HEK293 (cell line): Measurements from ENCODE around the gene BAZ1A.

ENCODE experiments used
- CTCF ChIA-PET: fragments of 350-600 bp; formaldehyde crosslinking; extraction: SDS; loops from one replicate; lab custom pipeline; 2021; ENCODE audit warnings: antibody characterized with exemption; lab: Yijun Ruan, JAX
- POLR2A ChIA-PET: fragments of 300-600 bp; formaldehyde crosslinking; extraction: SDS; loops from one replicate; lab custom pipeline; 2020; ENCODE audit warnings: antibody characterized with exemption, inconsistent platforms; lab: Yijun Ruan, JAX
- H3K27ac ChIP-seq: fragments of 200-500 bp; sonication (Bioruptor generic); 2 replicates; pipeline ENCODE4 v1.5.1; 2014; ENCODE audit warnings: low read depth, low read length, control low read depth, inconsistent platforms; ENCODE audit errors: extremely low read depth
- H3K36me3 ChIP-seq, 2 experiments: fragments of 200-500 bp in 1 of 2; sonication (Bioruptor generic) in 1 of 2; 1 replicate in 1 of 2; 2 replicates in 1 of 2; pipeline ENCODE4 v1.5.1; 2014 to 2017; ENCODE audit warnings: inconsistent platforms in 2 of 2, low read length in 2 of 2; ENCODE audit not compliant: control insufficient read depth in 2 of 2, insufficient read depth in 1 of 2
- H3K4me1 ChIP-seq: fragments of 200-500 bp; sonication (Bioruptor generic); 2 replicates; pipeline ENCODE4 v1.5.1; 2014; ENCODE audit warnings: mild to moderate bottlenecking, low read length, inconsistent platforms; ENCODE audit not compliant: control insufficient read depth, insufficient read depth
- H3K4me3 ChIP-seq: 2 replicates; pipeline ENCODE4 v1.5.1; 2011; ENCODE audit warnings: low read depth, mild to moderate bottlenecking, control low read depth, low read length, moderate library complexity
- H3K9me3 ChIP-seq: fragments of 200-500 bp; sonication (Bioruptor generic); 2 replicates; pipeline ENCODE4 v1.5.1; 2014; ENCODE audit warnings: low read depth, low read length, inconsistent platforms; ENCODE audit not compliant: control insufficient read depth, insufficient read depth
- BCL11B ChIP-seq: fragments of 450-650 bp; formaldehyde crosslinking; IDR thresholded peaks from 2 replicates; pipeline ENCODE4 v1.5.1; 2016; ENCODE audit warnings: low read depth, missing biosample characterization, missing genetic modification characterization
- KLF10 ChIP-seq: fragments of 450-650 bp; IDR thresholded peaks from 2 replicates; pipeline ENCODE4 v1.5.1; 2018; ENCODE audit warnings: missing biosample characterization, mild to moderate bottlenecking, missing genetic modification characterization
- KLF9 ChIP-seq: fragments of 450-650 bp; formaldehyde crosslinking; IDR thresholded peaks from 2 replicates; pipeline ENCODE4 v1.5.1; 2016; ENCODE audit warnings: missing biosample characterization, missing genetic modification characterization, low read depth
- OVOL3 ChIP-seq: fragments of 450-650 bp; formaldehyde crosslinking; IDR thresholded peaks from 2 replicates; pipeline ENCODE4 v1.5.1; 2016; ENCODE audit warnings: missing biosample characterization, missing genetic modification characterization
- SP2 ChIP-seq: fragments of 450-650 bp; formaldehyde crosslinking; IDR thresholded peaks from 2 replicates; pipeline ENCODE4 v1.5.1; 2016; ENCODE audit warnings: missing biosample characterization, missing genetic modification characterization
- ZIC2 ChIP-seq: fragments of 450-650 bp; formaldehyde crosslinking; IDR thresholded peaks from 2 replicates; pipeline ENCODE4 v1.5.1; 2016; ENCODE audit warnings: missing biosample characterization, missing genetic modification characterization
- ZNF112 ChIP-seq: fragments of 450-650 bp; formaldehyde crosslinking; IDR thresholded peaks from 2 replicates; pipeline ENCODE4 v1.5.0; 2017; ENCODE audit warnings: missing biosample characterization, missing genetic modification characterization
- ZNF184 ChIP-seq: fragments of 450-650 bp; IDR thresholded peaks from 2 replicates; pipeline ENCODE4 v1.5.1; 2018; ENCODE audit warnings: missing biosample characterization, mild to moderate bottlenecking, missing genetic modification characterization
- ZNF354C ChIP-seq: fragments of 450-650 bp; formaldehyde crosslinking; IDR thresholded peaks from 2 replicates; pipeline ENCODE4 v1.5.1; 2016; ENCODE audit warnings: missing biosample characterization, missing genetic modification characterization, low read depth, borderline replicate concordance
- ZNF426 ChIP-seq: fragments of 450-650 bp; formaldehyde crosslinking; IDR thresholded peaks from 2 replicates; pipeline ENCODE4 v1.5.1; 2017; ENCODE audit warnings: missing biosample characterization, missing genetic modification characterization, mild to moderate bottlenecking, inconsistent platforms, moderate library complexity
- ZNF433 ChIP-seq: fragments of 450-650 bp; formaldehyde crosslinking; IDR thresholded peaks from 2 replicates; pipeline ENCODE4 v1.5.1; 2016; ENCODE audit warnings: missing biosample characterization, missing genetic modification characterization, low read depth
- ZNF548 ChIP-seq: fragments of 450-650 bp; formaldehyde crosslinking; IDR thresholded peaks from 2 replicates; pipeline ENCODE4 v1.5.1; 2016; ENCODE audit warnings: missing biosample characterization, missing genetic modification characterization
- ZNF654 ChIP-seq: fragments of 450-650 bp; formaldehyde crosslinking; IDR thresholded peaks from 2 replicates; pipeline ENCODE4 v1.5.1; 2016; ENCODE audit warnings: low read depth, missing biosample characterization, missing genetic modification characterization
- ZNF837 ChIP-seq: fragments of 450-650 bp; formaldehyde crosslinking; IDR thresholded peaks from 2 replicates; pipeline ENCODE4 v1.5.1; 2016; ENCODE audit warnings: missing biosample characterization, missing genetic modification characterization
- ZSCAN23 ChIP-seq: fragments of 450-650 bp; formaldehyde crosslinking; IDR thresholded peaks from 2 replicates; pipeline ENCODE4 v1.5.1; 2016; ENCODE audit warnings: missing biosample characterization, missing genetic modification characterization
- ZSCAN30 ChIP-seq: fragments of 450-650 bp; IDR thresholded peaks from 2 replicates; pipeline ENCODE4 v1.5.1; 2018; ENCODE audit warnings: missing biosample characterization, mild to moderate bottlenecking, missing genetic modification characterization, moderate library complexity
- TF ChIP-seq, protein P1 (sequence below): fragments of 450-650 bp; formaldehyde crosslinking; IDR thresholded peaks from 2 replicates; pipeline ENCODE4 v1.5.1; 2016; ENCODE audit warnings: missing biosample characterization, missing genetic modification characterization
- TF ChIP-seq, protein P2 (sequence below): fragments of 450-650 bp; formaldehyde crosslinking; IDR thresholded peaks from 2 replicates; pipeline ENCODE4 v1.5.1; 2016; ENCODE audit warnings: missing biosample characterization, missing genetic modification characterization
- TF ChIP-seq, protein P3 (sequence below): IDR thresholded peaks from 2 replicates; pipeline ENCODE4 v1.6.1; 2011; ENCODE audit warnings: mild to moderate bottlenecking, low read depth, low read length, borderline replicate concordance
- TF ChIP-seq, protein P4 (sequence below): fragments of 450-650 bp; formaldehyde crosslinking; IDR thresholded peaks from 2 replicates; pipeline ENCODE4 v1.5.0; 2017; ENCODE audit warnings: missing biosample characterization, missing genetic modification characterization, borderline replicate concordance

BAZ1A gene

DNA sequence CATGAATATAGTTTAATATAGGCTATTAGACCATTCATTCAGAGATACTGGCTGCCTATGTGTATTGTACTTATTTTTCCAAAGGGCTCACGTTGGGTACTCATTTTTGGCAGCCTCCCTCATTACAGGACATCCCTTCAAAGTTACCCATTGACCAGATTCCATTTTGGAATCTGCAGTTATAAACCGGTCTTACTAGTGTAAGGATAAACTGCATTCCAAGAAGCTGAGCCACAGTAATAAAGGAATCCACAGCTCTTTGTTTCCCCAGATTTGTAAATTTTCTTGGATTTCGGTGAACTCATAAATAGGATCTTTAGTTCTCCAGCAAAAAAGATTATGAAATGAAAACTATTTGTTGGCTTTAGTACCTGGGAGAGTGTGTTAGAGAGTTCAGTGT is 141.9 kb downstream of the BAZ1A start (continued):
- TF ChIP-seq, protein P1, sequence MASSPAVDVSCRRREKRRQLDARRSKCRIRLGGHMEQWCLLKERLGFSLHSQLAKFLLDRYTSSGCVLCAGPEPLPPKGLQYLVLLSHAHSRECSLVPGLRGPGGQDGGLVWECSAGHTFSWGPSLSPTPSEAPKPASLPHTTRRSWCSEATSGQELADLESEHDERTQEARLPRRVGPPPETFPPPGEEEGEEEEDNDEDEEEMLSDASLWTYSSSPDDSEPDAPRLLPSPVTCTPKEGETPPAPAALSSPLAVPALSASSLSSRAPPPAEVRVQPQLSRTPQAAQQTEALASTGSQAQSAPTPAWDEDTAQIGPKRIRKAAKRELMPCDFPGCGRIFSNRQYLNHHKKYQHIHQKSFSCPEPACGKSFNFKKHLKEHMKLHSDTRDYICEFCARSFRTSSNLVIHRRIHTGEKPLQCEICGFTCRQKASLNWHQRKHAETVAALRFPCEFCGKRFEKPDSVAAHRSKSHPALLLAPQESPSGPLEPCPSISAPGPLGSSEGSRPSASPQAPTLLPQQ (tag by site-specific recombination): no peak
- no peak for TF ChIP-seq KLF10 (tag by site-specific recombination)
- TF ChIP-seq ZSCAN30: no peak
- TF ChIP-seq ZNF837 (tag by site-specific recombination): no peak
- TF ChIP-seq ZNF654 (tag by site-specific recombination): no peak
- TF ChIP-seq, protein P2, sequence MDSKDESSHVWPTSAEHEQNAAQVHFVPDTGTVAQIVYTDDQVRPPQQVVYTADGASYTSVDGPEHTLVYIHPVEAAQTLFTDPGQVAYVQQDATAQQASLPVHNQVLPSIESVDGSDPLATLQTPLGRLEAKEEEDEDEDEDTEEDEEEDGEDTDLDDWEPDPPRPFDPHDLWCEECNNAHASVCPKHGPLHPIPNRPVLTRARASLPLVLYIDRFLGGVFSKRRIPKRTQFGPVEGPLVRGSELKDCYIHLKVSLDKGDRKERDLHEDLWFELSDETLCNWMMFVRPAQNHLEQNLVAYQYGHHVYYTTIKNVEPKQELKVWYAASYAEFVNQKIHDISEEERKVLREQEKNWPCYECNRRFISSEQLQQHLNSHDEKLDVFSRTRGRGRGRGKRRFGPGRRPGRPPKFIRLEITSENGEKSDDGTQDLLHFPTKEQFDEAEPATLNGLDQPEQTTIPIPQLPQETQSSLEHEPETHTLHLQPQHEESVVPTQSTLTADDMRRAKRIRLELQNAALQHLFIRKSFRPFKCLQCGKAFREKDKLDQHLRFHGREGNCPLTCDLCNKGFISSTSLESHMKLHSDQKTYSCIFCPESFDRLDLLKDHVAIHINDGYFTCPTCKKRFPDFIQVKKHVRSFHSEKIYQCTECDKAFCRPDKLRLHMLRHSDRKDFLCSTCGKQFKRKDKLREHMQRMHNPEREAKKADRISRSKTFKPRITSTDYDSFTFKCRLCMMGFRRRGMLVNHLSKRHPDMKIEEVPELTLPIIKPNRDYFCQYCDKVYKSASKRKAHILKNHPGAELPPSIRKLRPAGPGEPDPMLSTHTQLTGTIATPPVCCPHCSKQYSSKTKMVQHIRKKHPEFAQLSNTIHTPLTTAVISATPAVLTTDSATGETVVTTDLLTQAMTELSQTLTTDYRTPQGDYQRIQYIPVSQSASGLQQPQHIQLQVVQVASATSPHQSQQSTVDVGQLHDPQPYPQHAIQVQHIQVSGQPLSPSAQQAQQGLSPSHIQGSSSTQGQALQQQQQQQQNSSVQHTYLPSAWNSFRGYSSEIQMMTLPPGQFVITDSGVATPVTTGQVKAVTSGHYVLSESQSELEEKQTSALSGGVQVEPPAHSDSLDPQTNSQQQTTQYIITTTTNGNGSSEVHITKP (tag by site-specific recombination): no peak
- TF ChIP-seq ZNF433 (tag by site-specific recombination): no peak
- no peak for TF ChIP-seq SP2 (tag by site-specific recombination)
- TF ChIP-seq OVOL3 (tag by site-specific recombination): no peak
- TF ChIP-seq ZNF354C (tag by site-specific recombination): no peak

DNA sequence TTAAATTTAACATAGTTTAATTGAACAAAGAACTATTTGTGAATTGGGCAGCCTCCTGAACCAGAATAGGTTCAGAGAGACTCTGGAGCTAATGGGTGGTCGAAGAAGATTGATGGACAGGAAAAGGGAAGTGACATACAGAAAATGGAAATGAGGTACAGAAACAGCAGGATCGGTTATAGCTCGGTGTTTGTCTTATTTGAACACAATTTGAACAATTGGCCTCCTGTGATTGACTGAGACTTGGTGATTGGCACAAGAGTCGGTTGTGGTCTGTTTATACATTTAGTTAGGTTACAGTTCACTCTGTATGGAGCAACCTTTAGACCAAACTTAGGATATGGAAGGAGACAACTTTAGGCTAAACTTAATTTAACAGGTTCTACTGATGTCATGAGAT is 142.4 kb downstream of the BAZ1A start:
- CTCF ChIA-PET: interaction anchor here (1.2 to 1.4 kb wide), 2 partner anchors 10 to 166 kb away, joined by 3 to 6 read pairs; no protein-coding TSS in a partner anchor
- Histone ChIP-seq H3K4me1 (no peaks in the 10 kb centered on the region), H3K27ac (no peak overlapping the region), H3K36me3 (no peaks in the 10 kb centered on the region), H3K4me3 (no peak overlapping the region), H3K9me3 (no peaks in the 10 kb centered on the region)
- POLR2A ChIA-PET: no interaction called here
- TF ChIP-seq, protein P3, sequence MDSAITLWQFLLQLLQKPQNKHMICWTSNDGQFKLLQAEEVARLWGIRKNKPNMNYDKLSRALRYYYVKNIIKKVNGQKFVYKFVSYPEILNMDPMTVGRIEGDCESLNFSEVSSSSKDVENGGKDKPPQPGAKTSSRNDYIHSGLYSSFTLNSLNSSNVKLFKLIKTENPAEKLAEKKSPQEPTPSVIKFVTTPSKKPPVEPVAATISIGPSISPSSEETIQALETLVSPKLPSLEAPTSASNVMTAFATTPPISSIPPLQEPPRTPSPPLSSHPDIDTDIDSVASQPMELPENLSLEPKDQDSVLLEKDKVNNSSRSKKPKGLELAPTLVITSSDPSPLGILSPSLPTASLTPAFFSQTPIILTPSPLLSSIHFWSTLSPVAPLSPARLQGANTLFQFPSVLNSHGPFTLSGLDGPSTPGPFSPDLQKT: no peak
- no peak for TF ChIP-seq ZNF548 (tag by site-specific recombination)
- TF ChIP-seq ZSCAN23 (tag by site-specific recombination): no peak
- TF ChIP-seq ZIC2 (tag by site-specific recombination): no peak
- no peak for TF ChIP-seq ZNF112
- TF ChIP-seq ZNF426 (tag by site-specific recombination): no peak
- no peak for TF ChIP-seq KLF9 (tag by site-specific recombination)
- TF ChIP-seq ZNF184 (tag by site-specific recombination): no peak
- TF ChIP-seq, protein P4, sequence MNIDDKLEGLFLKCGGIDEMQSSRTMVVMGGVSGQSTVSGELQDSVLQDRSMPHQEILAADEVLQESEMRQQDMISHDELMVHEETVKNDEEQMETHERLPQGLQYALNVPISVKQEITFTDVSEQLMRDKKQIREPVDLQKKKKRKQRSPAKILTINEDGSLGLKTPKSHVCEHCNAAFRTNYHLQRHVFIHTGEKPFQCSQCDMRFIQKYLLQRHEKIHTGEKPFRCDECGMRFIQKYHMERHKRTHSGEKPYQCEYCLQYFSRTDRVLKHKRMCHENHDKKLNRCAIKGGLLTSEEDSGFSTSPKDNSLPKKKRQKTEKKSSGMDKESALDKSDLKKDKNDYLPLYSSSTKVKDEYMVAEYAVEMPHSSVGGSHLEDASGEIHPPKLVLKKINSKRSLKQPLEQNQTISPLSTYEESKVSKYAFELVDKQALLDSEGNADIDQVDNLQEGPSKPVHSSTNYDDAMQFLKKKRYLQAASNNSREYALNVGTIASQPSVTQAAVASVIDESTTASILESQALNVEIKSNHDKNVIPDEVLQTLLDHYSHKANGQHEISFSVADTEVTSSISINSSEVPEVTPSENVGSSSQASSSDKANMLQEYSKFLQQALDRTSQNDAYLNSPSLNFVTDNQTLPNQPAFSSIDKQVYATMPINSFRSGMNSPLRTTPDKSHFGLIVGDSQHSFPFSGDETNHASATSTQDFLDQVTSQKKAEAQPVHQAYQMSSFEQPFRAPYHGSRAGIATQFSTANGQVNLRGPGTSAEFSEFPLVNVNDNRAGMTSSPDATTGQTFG (tag by site-specific recombination): no peak
- no peak for TF ChIP-seq BCL11B (tag by site-specific recombination)
